ENCODE measurements around the gene PRSS3. TPM values are rescaled to one million over a fixed set of nuclear protein-coding genes. Genes with fewer than 3 reads are reported as not detected.
"Not testable (repeated sequence)": the region's sequence is repeated elsewhere in the genome, so short reads cannot be mapped to it uniquely, and the experiment has no call there.

PRSS3 gene
- total RNA-seq, 1 donor from 2014 or later, result 11.3 TPM

GRCh38 chr9:33785914-33786313 is 9.4 kb upstream of the PRSS3 start:
- no peak for DNase-seq (ENCODE audit: low spot score)

DNA sequence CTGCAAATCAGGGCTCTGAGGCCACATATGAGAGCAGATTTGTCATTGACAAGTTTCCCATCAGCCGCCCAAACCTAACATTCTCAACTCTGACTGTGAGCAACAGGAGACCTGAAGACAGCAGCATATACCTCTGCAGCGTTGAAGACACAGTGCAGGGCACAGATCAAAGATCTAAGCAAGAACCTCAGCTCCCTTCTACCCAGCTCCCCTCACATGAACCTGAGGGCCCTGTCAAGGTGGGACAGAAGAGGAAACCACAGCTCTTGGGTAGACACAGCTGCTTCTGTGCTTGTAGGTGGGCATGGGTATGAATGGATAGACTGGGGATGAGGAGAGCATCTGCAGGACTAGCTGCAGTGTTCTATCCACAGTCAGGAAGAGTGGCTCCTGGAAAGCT is 8.7 kb upstream of the PRSS3 start:
- no peak for DNase-seq (ENCODE audit: low spot score)

DNA sequence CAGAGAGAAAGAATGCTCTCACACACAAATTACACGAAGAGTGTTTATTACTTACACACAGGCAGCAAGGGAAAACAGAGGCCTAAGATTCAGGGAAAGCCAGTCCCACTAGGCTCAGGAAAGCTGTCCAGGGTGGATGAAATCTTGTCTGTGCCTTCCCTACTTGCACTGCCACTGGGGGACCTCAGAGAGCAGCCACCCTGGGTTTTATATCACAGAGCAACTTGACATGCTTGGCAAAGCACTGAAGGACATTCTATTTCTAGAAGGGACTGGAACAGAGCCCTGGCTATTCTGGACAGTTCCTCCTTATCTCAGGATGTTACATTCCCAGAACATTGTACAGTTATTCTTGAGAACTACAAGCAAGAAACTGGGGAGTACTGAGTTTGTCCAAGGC is 7.5 kb upstream of the PRSS3 start:
- no peak for DNase-seq (ENCODE audit: low spot score)

DNA sequence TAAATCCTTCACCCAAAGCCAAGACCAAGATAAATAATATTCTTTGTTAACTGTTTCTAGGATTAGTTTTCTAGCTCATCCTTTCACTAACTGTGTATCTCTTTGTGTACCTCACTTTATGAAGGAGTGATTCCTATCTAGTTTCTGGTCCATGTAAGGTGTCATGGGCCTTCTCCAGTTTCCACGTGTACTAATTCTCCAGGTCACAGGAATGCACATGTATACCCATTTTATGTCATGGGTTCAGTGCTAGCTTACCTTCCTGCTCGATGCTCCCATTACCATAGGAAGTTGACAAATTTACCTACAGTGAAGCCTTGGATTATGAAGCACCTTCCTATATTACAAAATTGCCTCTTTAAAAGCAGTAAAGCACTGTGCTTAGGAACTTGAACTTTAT is 5.9 kb upstream of the PRSS3 start:
- DNase-seq (ENCODE audit: low spot score), result not testable (repeated sequence)

- DNase-seq (ENCODE audit: low spot score), result no peak
These were observed 4.2 kb upstream of the PRSS3 start for GRCh38 chr9:33791117-33791516.

DNA sequence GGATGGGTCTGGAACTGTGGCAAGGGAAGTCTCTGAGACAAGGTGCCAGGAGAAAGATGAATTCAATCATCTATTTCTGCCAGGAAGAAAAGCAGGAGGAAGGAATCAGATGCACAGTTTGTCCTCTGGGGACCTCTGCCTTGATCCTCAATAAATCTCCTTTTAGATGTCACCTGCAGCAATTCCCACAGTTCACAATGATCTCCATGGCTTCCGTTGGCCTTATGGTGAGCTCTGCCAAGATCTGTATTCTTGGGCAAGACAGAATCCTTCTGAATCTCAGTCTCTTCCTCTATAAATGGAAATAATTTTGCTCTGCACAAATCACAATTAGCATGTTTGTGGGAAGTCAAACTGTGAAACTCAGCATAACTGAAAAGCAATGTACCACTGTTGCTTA is 1.9 kb upstream of the PRSS3 start:
- DNase-seq (ENCODE audit: low spot score), result not testable (repeated sequence)

GRCh38 chr9:33794560-33794959 is 801 bp upstream of the PRSS3 start:
- no peak for DNase-seq (ENCODE audit: low spot score)

GRCh38 chr9:33795819-33796218 is 458 bp downstream of the PRSS3 start:
- DNase-seq (ENCODE audit: low spot score), result no peak

DNA sequence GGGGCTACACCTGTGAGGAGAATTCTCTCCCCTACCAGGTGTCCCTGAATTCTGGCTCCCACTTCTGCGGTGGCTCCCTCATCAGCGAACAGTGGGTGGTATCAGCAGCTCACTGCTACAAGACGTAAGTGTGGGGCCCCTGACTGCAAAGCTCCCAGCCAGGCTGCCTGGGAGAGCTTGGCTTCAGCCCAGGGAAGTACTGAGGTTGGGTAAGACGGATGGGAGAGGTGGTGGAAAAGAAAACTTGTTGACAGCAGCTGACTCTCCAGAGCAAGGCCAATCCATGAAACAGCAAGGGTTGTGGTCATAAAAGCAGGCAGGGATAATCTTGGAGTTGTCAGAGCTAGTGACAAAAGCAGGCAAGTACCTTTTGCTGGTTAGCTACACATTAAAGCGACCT is 1.3 kb downstream of the PRSS3 start:
- DNase-seq (ENCODE audit: low spot score), result not testable (repeated sequence)

GRCh38 chr9:33797837-33798236 is 2.5 kb downstream of the PRSS3 start:
- DNase-seq (ENCODE audit: low spot score), result no peak

DNA sequence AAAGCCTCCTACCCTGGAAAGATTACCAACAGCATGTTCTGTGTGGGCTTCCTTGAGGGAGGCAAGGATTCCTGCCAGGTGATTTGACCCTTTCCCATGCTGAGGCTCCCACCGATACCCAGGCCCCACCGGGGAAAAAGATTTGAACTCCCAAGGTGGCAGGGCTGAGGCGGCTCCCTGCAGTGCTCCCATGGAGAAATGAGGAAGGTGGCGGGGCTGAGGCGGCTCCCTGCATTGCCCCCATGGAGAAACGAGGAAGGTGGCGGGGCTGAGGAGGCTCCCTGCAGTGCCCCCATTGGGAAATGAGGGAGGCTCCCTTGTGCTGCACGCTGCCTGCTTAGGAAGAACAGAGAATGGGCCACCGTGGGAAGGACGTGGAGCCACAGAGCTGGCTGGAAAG is 3.2 kb downstream of the PRSS3 start:
- no peak for DNase-seq (ENCODE audit: low spot score)

- no peak for DNase-seq (ENCODE audit: low spot score)
These were observed 4.8 kb downstream of the PRSS3 start for GRCh38 chr9:33799928-33800704.

DNA sequence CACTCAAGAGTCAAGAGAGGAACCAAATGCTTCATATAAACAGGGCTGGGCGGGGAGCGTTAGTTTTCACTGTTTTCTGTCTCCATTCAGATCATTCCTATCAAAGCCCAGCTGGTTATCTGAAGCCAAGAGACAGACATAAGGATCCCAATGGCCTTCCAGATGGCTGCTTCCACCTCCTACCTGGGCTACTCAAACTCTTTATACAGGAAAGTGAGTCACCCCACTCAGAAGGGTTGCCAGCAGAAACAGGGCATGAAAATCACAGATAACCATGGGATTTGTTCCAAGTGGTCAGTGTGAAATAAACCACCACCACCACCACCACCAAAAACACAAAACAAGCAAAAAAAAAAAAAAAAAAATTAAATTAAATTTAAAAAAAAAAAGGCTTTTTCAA is 5.5 kb downstream of the PRSS3 start:
- no peak for DNase-seq (ENCODE audit: low spot score)

DNA sequence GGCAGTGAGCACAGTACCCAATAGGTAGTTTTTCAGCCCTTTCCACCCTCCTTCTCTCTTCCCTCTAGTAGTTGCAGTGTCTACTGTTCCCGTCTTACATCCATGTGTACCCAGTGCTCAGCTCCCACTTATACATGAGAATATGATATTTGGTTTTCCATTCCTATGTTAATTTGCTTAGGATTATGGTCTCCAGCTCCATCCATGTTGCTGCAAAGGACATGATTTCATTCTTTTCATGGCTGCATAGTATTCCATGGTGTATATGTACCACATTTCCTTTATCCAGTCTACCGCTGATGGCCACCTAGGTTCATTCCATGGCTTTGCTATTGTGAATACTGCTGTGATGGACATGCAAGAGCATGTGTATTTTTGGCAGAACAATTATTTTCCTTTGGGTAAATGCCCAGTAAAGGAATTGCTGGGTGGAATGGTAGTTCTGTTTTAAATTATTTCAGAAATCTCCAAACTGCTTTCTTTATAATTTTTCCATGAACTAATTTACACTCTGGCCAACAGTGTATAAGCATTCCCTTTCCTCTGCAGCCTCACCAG is 6.7 kb downstream of the PRSS3 start:
- DNase-seq (ENCODE audit: low spot score), result not testable (repeated sequence)

DNA sequence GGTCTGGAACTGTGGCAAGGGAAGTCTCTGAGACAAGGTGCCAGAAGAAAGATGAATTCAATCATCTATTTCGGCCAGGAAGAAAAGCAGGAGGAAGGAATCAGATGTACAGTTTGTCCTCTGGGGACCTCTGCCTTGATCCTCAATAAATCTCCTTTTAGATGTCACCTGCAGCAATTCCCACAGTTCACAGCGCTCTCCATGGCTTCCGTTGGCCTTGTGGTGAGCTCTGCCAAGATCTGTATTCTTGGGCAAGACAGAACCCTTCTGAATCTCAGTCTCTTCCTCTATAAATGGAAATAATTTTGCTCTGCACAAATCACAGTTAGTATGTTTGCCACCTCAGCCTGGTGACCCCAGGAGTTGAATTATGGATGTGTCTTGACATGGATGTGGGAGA is 8.8 kb downstream of the PRSS3 start:
- not testable (repeated sequence) for DNase-seq (ENCODE audit: low spot score)

GRCh38 chr9:33807156-33807555 is 11.8 kb downstream of the PRSS3 start:
- not testable (repeated sequence) for DNase-seq (ENCODE audit: low spot score)

DNA sequence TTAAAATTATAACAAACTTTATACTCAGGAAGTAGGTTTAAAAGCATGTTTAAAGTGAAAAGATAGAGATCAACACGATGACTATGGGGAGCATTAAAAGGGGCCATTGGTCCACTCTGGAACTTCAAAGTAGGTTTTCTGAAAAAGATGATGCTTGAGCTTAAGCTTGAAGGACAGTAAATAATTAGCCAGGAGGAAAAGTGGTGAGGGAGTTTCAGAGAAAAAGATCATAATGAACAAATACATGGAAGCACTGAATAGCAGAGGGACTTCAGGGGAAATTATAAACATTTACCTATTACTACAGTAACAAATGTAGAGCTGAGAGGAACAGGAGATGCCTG is 13.6 kb downstream of the PRSS3 start:
- not testable (repeated sequence) for DNase-seq (ENCODE audit: low spot score)

DNA sequence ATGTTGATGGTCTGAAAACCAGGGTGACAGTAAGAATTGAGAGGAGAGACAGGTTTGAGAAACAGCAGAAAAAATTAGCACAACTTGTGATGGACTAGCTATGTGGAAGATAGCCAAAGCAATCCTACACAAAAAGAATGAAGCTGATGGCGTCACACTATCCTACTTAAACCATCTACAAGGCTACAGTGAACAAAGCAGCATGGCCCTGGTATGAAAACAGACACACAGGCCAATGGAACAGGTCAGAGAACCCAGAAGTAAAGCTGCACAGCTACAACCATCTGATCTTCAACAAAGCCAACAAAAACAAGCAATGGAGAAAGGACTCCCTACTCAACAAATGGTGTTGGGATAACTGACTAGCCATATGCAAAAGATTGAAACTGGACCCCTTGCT is 14.1 kb downstream of the PRSS3 start:
- DNase-seq (ENCODE audit: low spot score), result no peak

DNA sequence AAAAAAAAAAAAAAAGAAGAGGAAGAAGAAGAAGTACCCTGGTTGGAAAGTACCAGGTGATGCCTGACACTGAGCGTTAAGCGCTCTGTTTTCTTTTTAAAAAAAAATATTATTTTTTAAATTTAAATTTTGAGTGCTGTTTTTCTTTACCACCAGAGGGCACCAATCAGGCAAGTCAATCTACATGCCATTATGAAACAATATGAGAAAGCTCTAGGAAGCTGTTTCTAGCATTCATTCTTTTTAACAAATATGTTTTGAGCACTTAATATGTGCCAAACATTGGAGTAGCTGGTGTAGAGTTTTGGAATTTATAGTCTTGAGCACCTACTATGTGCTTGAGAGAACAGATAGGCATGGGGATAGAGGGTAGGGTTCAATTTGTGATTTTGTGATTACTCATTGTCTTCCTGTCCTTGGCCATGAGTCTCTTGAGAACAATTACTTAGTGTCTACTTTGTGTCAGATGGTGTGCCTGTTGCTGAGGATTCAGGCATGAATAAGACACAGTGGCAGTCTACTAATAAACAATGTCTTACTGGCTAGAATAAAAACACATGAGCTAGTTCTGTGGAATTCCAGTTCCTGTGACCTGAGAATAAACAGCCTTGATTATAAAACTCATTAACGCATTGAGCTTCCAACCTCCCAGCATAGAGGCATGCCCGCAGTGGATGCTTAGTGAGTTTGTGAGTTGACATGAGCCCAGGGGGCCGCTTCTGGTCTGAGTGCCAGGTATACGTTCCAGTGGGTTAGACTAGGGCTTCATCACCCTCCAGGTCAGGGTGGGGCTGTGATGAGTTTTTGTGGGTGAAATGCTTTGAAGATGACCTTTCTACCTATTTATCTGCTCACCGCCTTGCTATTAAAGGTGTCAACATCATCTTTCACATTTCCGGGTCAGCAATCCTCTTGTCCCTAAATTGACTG is 18.6 kb downstream of the PRSS3 start:
- DNase-seq (ENCODE audit: low spot score), result peak; percentile 49

- no peak for DNase-seq (ENCODE audit: low spot score)
These were observed 20.4 kb downstream of the PRSS3 start for GRCh38 chr9:33815781-33816180.

- peak; percentile 95 for DNase-seq (ENCODE audit: low spot score)
These were observed 21.2 kb downstream of the PRSS3 start, which contains the start of gene UBE2R2 for GRCh38 chr9:33816327-33817252. TSS of gene UBE2R2 (plus strand) at chr9:33817160. CDS start at chr9:33817758, 598 bp downstream.
